ENCODE data around the gene RSKR. TPM values are rescaled to one million over a fixed set of nuclear protein-coding genes. Genes with fewer than 3 reads are reported as not detected.

RSKR gene
- total and polyA plus RNA-seq, 2 experiments from 2014 or later = 7.5 to 38.8 TPM

- H3K27ac Mint-ChIP-seq = peak overlapping the region; percentile 92
- peaks cover 22% of the 10 kb centered on the region for H3K4me1 Mint-ChIP-seq
- peak overlapping the region; percentile 91 for H3K4me3 Mint-ChIP-seq
- H3K27me3 ChIP-seq (ENCODE audit: insufficient read depth) = no peaks in the 10 kb centered on the region
- H3K9me2 ChIP-seq (ENCODE audit: insufficient read depth) = no peaks in the 10 kb centered on the region
- H2AFZ ChIP-seq = peak overlapping the region; percentile 75
- DNase-seq (ENCODE audit: low spot score) = no peak
- peaks cover 29% of the 10 kb centered on the region for H3K36me3 ChIP-seq (ENCODE audit: insufficient read depth)
- H4K20me1 ChIP-seq (replicated peaks; ENCODE audit: insufficient read depth) = peaks cover 21% of the 10 kb centered on the region
- peaks cover 18% of the 10 kb centered on the region; the same call in 1 of the 2 replicates for H3F3A ChIP-seq (replicated peaks; ENCODE audit: low read depth)
- peaks cover 9% of the 10 kb centered on the region for H3K27me3 Mint-ChIP-seq (ENCODE audit: insufficient read depth, low read depth, poor library complexity)
- peak overlapping the region; percentile 94 for H3K4me3 ChIP-seq
- peak overlapping the region; percentile 43 for H3K27ac ChIP-seq (ENCODE audit: low read depth)
- H3K4me1 ChIP-seq (ENCODE audit: insufficient read depth) = peaks cover 11% of the 10 kb centered on the region; the same call in 1 of the 2 replicates
- no peaks in the 10 kb centered on the region for H3K9me3 Mint-ChIP-seq
- ATAC-seq = no peak
- peaks cover 60% of the 10 kb centered on the region for H3K36me3 Mint-ChIP-seq (ENCODE audit: low read depth)
- peaks cover 35% of the 10 kb centered on the region for H3K79me2 ChIP-seq (replicated peaks; ENCODE audit: insufficient read depth)
- TF ChIP-seq REST (IDR thresholded peaks at IDR 0.05; ENCODE audit: unreplicated experiment) = no peak
- no peak for TF ChIP-seq ZNF331 (CRISPR knock-in tag; IDR thresholded peaks at IDR 0.05; ENCODE audit: low read depth)
- H3K4me2 ChIP-seq = peak overlapping the region; percentile 72
Measured at GRCh38 chr17:28645576-28645939, 31.6 kb upstream of the RSKR start.

- peak within 1 kb of the TSS; percentile 93 for H3K4me2 ChIP-seq
- H3K9me2 ChIP-seq (ENCODE audit: insufficient read depth) = no peaks in the 10 kb centered on the region
- H3K4me3 Mint-ChIP-seq = peak within 1 kb of the TSS; percentile 91
- peaks cover 18% of the 10 kb centered on the region; the same call in 1 of the 2 replicates for H3F3A ChIP-seq (replicated peaks; ENCODE audit: low read depth)
- DNase-seq (ENCODE audit: low spot score) (peak; percentile 97), ATAC-seq (peak; percentile 97)
- no peaks in the 10 kb centered on the region for H3K27me3 ChIP-seq (ENCODE audit: insufficient read depth)
- H3K36me3 ChIP-seq (ENCODE audit: insufficient read depth) = peaks cover 33% of the 10 kb centered on the region
- H3K27me3 Mint-ChIP-seq (ENCODE audit: insufficient read depth, low read depth, poor library complexity) = peaks cover 9% of the 10 kb centered on the region
- H4K20me1 ChIP-seq (replicated peaks; ENCODE audit: insufficient read depth) = peaks cover 21% of the 10 kb centered on the region
- H3K27ac Mint-ChIP-seq = peak within 1 kb of the TSS; percentile 92
- H3K36me3 Mint-ChIP-seq (ENCODE audit: low read depth) = peaks cover 64% of the 10 kb centered on the region
- peak within 1 kb of the TSS; percentile 86 for H2AFZ ChIP-seq
- H3K4me3 ChIP-seq = peak within 1 kb of the TSS; percentile 94
- no peaks in the 10 kb centered on the region for H3K9me3 Mint-ChIP-seq
- peak within 1 kb of the TSS; percentile 43 for H3K27ac ChIP-seq (ENCODE audit: low read depth)
- peaks cover 35% of the 10 kb centered on the region for H3K79me2 ChIP-seq (replicated peaks; ENCODE audit: insufficient read depth)
- H3K4me1 Mint-ChIP-seq = peaks cover 22% of the 10 kb centered on the region
- H3K4me1 ChIP-seq (ENCODE audit: insufficient read depth) = peaks cover 11% of the 10 kb centered on the region; the same call in 1 of the 2 replicates
- TF ChIP-seq NANOG (IDR thresholded peaks at IDR 0.05; ENCODE audit: borderline replicate concordance) = no peak
- TF ChIP-seq ZNF331 (CRISPR knock-in tag; IDR thresholded peaks at IDR 0.05; ENCODE audit: low read depth) = no peak
- peak; percentile 77 for TF ChIP-seq CREB1 (CRISPR knock-in tag; IDR thresholded peaks at IDR 0.05; ENCODE audit: low read depth)
- TF ChIP-seq POLR2AphosphoS5 (IDR thresholded peaks at IDR 0.05; ENCODE audit: low read depth) = peak; percentile 74
Measured at GRCh38 chr17:28644787-28645575, 31.0 kb upstream of the RSKR start, which contains the start of gene BLTP2. Gene BLTP2 (minus strand): TSS chr17:28645158. CDS start chr17:28645056, 102 bp downstream.
